ENCODE results near the gene PARP14. TPM values are rescaled to one million over a fixed set of nuclear protein-coding genes. Genes with fewer than 3 reads are reported as not detected.

Gene PARP14
- total and polyA plus RNA-seq, 2 donors (not counting 1 experiment from before 2014, with no cell fraction given) = 113 to 188 TPM

DNA sequence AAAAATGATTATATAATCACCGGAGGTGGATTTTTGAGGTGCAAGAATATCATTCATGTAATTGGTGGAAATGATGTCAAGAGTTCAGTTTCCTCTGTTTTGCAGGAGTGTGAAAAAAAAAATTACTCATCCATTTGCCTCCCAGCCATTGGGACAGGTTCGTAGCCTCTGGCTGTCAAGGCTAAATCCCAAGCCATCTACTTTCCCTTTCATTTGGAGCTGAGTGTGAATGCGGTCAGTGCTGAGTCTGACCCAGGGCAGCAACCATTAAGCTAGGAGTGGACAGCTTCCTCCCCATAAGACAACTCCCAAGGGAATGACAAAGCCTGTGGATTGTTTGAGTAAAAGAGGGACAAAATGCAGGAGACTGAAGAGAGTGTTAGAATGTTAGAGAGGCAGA lies 33.6 kb downstream of the PARP14 start:
- no peak for TF ChIP-seq EZH2 (IDR thresholded peaks at IDR 0.05; ENCODE audit: borderline replicate concordance, insufficient read depth, low read depth, low read length, poor library complexity, severe bottlenecking)
- TF ChIP-seq, protein P1, sequence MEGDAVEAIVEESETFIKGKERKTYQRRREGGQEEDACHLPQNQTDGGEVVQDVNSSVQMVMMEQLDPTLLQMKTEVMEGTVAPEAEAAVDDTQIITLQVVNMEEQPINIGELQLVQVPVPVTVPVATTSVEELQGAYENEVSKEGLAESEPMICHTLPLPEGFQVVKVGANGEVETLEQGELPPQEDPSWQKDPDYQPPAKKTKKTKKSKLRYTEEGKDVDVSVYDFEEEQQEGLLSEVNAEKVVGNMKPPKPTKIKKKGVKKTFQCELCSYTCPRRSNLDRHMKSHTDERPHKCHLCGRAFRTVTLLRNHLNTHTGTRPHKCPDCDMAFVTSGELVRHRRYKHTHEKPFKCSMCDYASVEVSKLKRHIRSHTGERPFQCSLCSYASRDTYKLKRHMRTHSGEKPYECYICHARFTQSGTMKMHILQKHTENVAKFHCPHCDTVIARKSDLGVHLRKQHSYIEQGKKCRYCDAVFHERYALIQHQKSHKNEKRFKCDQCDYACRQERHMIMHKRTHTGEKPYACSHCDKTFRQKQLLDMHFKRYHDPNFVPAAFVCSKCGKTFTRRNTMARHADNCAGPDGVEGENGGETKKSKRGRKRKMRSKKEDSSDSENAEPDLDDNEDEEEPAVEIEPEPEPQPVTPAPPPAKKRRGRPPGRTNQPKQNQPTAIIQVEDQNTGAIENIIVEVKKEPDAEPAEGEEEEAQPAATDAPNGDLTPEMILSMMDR (IDR thresholded peaks at IDR 0.05) = no peak
- no CpG with 5 or more reads among the region's 3 CpGs for WGBS (ENCODE audit: insufficient coverage)
- no peak for DNase-seq
- Histone ChIP-seq H3K4me1 (ENCODE audit: control insufficient read depth in 2 of 2, insufficient read depth in 2 of 2, low read length in 2 of 2) (peaks cover 0 to 13% of the 10 kb centered on the region in 2 donors), H3K27me3 (replicated peaks in 1 of 4; ENCODE audit: control extremely low read depth in 1 of 4, control insufficient read depth in 3 of 4, insufficient read depth in 4 of 4, low read length in 3 of 4) (no peaks in the 10 kb centered on the region), H2AFZ (ENCODE audit: insufficient read depth, low read depth, low read length, poor library complexity, severe bottlenecking) (no peak overlapping the region), H4K20me1 (ENCODE audit: control insufficient read depth, insufficient read depth, low read length, poor library complexity, severe bottlenecking) (peaks cover 15% of the 10 kb centered on the region), H3K79me2 (ENCODE audit: control insufficient read depth, insufficient read depth, low read length) (peaks cover 39% of the 10 kb centered on the region), H3K9ac (ENCODE audit: low read length) (no peak overlapping the region), H3K4me2 (replicated peaks; ENCODE audit: low read depth, low read length, poor library complexity, severe bottlenecking) (no peak overlapping the region), H3K36me3 (replicated peaks in 1 of 2; ENCODE audit: control extremely low read depth in 1 of 2, control insufficient read depth in 1 of 2, extremely low read depth in 1 of 2, insufficient read depth in 2 of 2, low read length in 1 of 2) (peaks cover 5 to 97% of the 10 kb centered on the region in 2 experiments), H3K9me3 (ENCODE audit: control extremely low read depth in 1 of 3, control insufficient read depth in 2 of 3, insufficient read depth in 1 of 3, low read length in 2 of 3) (no peaks in the 10 kb centered on the region), H3K4me3 (ENCODE audit: control extremely low read depth in 1 of 5, extremely low read depth in 1 of 5, insufficient read depth in 1 of 5, low read depth in 2 of 5, low read length in 4 of 5) (no peak overlapping the region), H3K27ac (ENCODE audit: low read length in 2 of 2) (no peak overlapping the region)
- Mint-ChIP-seq H3K4me1 (peaks cover 25% of the 10 kb centered on the region), H3K27ac (peak overlapping the region; percentile 26), H3K27me3 (no peaks in the 10 kb centered on the region), H3K9me3 (ENCODE audit: insufficient read depth) (no peaks in the 10 kb centered on the region), H3K4me3 (no peak overlapping the region)
- ChIA-PET POLR2A (no interaction called here), CTCF (interaction anchor here (0.7 kb wide), 1 partner anchor 27 kb away, joined by 3 read pairs; no protein-coding TSS in a partner anchor)
- intact Hi-C loops (cut with micrococcal nuclease) = no loop called here
- no peak for ATAC-seq (ENCODE audit: low read depth)

DNA sequence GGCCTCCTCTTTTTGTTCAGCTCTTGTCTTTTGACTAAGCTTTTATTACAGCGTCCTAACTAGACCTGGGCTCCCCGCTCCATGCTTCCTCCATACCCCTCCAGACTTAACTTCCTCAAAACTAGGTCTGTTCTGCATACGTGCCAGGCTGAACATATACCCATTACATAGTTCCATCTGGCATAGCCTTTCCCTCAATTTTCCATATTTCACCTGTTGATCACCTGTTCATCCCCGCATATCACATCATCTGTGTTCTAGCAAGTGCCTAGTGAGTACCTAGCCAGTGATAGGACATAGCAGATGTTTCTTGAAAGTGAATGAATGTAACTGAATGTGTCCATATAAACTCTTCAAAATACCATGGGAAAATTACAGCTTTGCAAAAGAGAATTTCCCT lies 36.0 kb downstream of the PARP14 start:
- Histone ChIP-seq H3K79me2 (ENCODE audit: control insufficient read depth, insufficient read depth, low read length) (peaks cover 17% of the 10 kb centered on the region), H3K27ac (ENCODE audit: low read length in 2 of 2) (no peak overlapping the region), H3K4me1 (ENCODE audit: control insufficient read depth in 2 of 2, insufficient read depth in 2 of 2, low read length in 2 of 2) (peaks cover 11 to 13% of the 10 kb centered on the region in 2 donors), H2AFZ (ENCODE audit: insufficient read depth, low read depth, low read length, poor library complexity, severe bottlenecking) (no peak overlapping the region), H3K9me3 (ENCODE audit: control extremely low read depth in 1 of 3, control insufficient read depth in 2 of 3, insufficient read depth in 1 of 3, low read length in 2 of 3) (no peaks in the 10 kb centered on the region), H3K9ac (ENCODE audit: low read length) (no peak overlapping the region), H3K36me3 (replicated peaks in 1 of 2; ENCODE audit: control extremely low read depth in 1 of 2, control insufficient read depth in 1 of 2, extremely low read depth in 1 of 2, insufficient read depth in 2 of 2, low read length in 1 of 2) (peaks cover 5 to 97% of the 10 kb centered on the region in 2 experiments), H3K4me2 (replicated peaks; ENCODE audit: low read depth, low read length, poor library complexity, severe bottlenecking) (no peak overlapping the region), H3K4me3 (ENCODE audit: control extremely low read depth in 1 of 5, extremely low read depth in 1 of 5, insufficient read depth in 1 of 5, low read depth in 2 of 5, low read length in 4 of 5) (no peak overlapping the region), H4K20me1 (ENCODE audit: control insufficient read depth, insufficient read depth, low read length, poor library complexity, severe bottlenecking) (peaks cover 6% of the 10 kb centered on the region), H3K27me3 (replicated peaks in 1 of 4; ENCODE audit: control extremely low read depth in 1 of 4, control insufficient read depth in 3 of 4, insufficient read depth in 4 of 4, low read length in 3 of 4) (no peaks in the 10 kb centered on the region)
- no peak for ATAC-seq (ENCODE audit: low read depth)
- Mint-ChIP-seq H3K27me3 (no peaks in the 10 kb centered on the region), H3K4me3 (no peak overlapping the region), H3K4me1 (peaks cover 20% of the 10 kb centered on the region), H3K27ac (peak overlapping the region; percentile 53), H3K9me3 (ENCODE audit: insufficient read depth) (no peaks in the 10 kb centered on the region)
- no peak for DNase-seq
- POLR2A ChIA-PET = no interaction called here
- TF ChIP-seq, protein P1 (IDR thresholded peaks at IDR 0.05) = no peak
- TF ChIP-seq EZH2 (IDR thresholded peaks at IDR 0.05; ENCODE audit: borderline replicate concordance, insufficient read depth, low read depth, low read length, poor library complexity, severe bottlenecking) = no peak
- intact Hi-C loops (cut with micrococcal nuclease) = no loop called here
- CTCF ChIA-PET = interaction anchor here (0.6 to 1.6 kb wide), 4 partner anchors 20 to 157 kb away, joined by 3 to 7 read pairs (median 3); no protein-coding TSS in a partner anchor
- WGBS (ENCODE audit: insufficient coverage) = 95% methylated on average over 3 of the region's 4 CpGs
